ENCODE measurements around the gene POLR2F.

DNA sequence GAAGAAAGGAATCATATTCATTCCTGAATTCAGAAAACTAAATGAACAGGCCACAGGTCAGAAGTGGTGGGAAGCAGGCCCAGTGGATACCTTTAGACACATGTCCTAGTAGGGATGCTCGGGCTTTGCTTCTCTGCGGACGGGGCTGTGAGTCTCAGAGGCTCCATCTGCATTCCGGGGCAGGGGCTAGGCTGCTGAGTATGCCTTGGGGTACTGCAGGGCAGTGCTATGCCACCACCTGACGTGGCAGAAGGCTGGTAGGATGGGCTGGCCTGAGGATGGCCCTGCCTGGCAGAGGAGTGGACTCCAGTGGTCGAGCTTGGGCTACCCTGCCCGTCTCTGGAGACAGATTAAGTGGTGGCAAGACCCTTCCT is 9.7 kb upstream of the POLR2F start:
- TF ChIP-seq, protein P1, sequence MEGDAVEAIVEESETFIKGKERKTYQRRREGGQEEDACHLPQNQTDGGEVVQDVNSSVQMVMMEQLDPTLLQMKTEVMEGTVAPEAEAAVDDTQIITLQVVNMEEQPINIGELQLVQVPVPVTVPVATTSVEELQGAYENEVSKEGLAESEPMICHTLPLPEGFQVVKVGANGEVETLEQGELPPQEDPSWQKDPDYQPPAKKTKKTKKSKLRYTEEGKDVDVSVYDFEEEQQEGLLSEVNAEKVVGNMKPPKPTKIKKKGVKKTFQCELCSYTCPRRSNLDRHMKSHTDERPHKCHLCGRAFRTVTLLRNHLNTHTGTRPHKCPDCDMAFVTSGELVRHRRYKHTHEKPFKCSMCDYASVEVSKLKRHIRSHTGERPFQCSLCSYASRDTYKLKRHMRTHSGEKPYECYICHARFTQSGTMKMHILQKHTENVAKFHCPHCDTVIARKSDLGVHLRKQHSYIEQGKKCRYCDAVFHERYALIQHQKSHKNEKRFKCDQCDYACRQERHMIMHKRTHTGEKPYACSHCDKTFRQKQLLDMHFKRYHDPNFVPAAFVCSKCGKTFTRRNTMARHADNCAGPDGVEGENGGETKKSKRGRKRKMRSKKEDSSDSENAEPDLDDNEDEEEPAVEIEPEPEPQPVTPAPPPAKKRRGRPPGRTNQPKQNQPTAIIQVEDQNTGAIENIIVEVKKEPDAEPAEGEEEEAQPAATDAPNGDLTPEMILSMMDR (IDR thresholded peaks at IDR 0.05): no peak
- TF ChIP-seq EP300 (IDR thresholded peaks at IDR 0.05) (no peak), POLR2A (IDR thresholded peaks at IDR 0.05) (no peak)

All from suprapubic skin (tissue), 3 donors.